HuH-7 (cell line): ENCODE results near the gene MARK1.
"Not testable (repeated sequence)": the region's sequence is repeated elsewhere in the genome, so short reads cannot be mapped to it uniquely, and the experiment has no call there.

Source experiments
- DNase-seq: peaks from one replicate; pipeline ENCODE4 v3.0.0; 2011; ENCODE audit warnings: low spot score

Gene MARK1

GRCh38 chr1:220611100-220611499 is 83.2 kb downstream of the MARK1 start:
- not testable (repeated sequence) for DNase-seq

- DNase-seq = no peak
Observed at GRCh38 chr1:220616836-220617235, 88.9 kb downstream of the MARK1 start.

GRCh38 chr1:220628431-220628830 is 100.5 kb downstream of the MARK1 start:
- DNase-seq = no peak

GRCh38 chr1:220631238-220631815 is 103.4 kb downstream of the MARK1 start:
- DNase-seq = no peak

GRCh38 chr1:220637759-220638158 is 109.8 kb downstream of the MARK1 start:
- DNase-seq = no peak

GRCh38 chr1:220642285-220642684 is 114.3 kb downstream of the MARK1 start:
- no peak for DNase-seq

GRCh38 chr1:220652995-220653394 is 125.1 kb downstream of the MARK1 start:
- no peak for DNase-seq

GRCh38 chr1:220655509-220655908 is 127.6 kb downstream of the MARK1 start:
- DNase-seq = no peak

GRCh38 chr1:220655961-220656740 is 128.2 kb downstream of the MARK1 start:
- DNase-seq = no peak

GRCh38 chr1:220666349-220666748 is 138.4 kb downstream of the MARK1 start:
- no peak for DNase-seq

GRCh38 chr1:220669005-220669404 is 141.1 kb downstream of the MARK1 start:
- DNase-seq = no peak

GRCh38 chr1:220670365-220670764 is 142.4 kb downstream of the MARK1 start:
- no peak for DNase-seq

- DNase-seq = no peak
Observed at GRCh38 chr1:220673921-220674320, 146.0 kb downstream of the MARK1 start.

- no peak for DNase-seq
Observed at GRCh38 chr1:220677251-220677650, 149.3 kb downstream of the MARK1 start.

GRCh38 chr1:220680085-220680687 is 152.2 kb downstream of the MARK1 start:
- DNase-seq = peak; percentile 65

GRCh38 chr1:220681220-220681880 is 153.4 kb downstream of the MARK1 start:
- no peak for DNase-seq

- no peak for DNase-seq
Observed at GRCh38 chr1:220682901-220683576, 155.1 kb downstream of the MARK1 start.

GRCh38 chr1:220683716-220684115 is 155.8 kb downstream of the MARK1 start:
- DNase-seq = not testable (repeated sequence)

GRCh38 chr1:220684890-220685289 is 157.0 kb downstream of the MARK1 start:
- DNase-seq = no peak

- peak; percentile 66 for DNase-seq
Observed at GRCh38 chr1:220685879-220686278, 157.9 kb downstream of the MARK1 start.

- DNase-seq = no peak
Observed at GRCh38 chr1:220687809-220688208, 159.9 kb downstream of the MARK1 start.

GRCh38 chr1:220689666-220690065 is 161.7 kb downstream of the MARK1 start:
- no peak for DNase-seq
